Heart right ventricle (tissue), 16 donors: Measurements from ENCODE around the gene GKN1. TPM values are rescaled to one million over a fixed set of nuclear protein-coding genes. Genes with fewer than 3 reads are reported as not detected.

Experiments used
- ATAC-seq, 8 donors: fragments of 200-7000 bp; cut with Tn5 transposase; one replicate each; pipeline ENCODE4 v1.9.1; 2020; ENCODE audit warnings: mild to moderate bottlenecking in 8 of 8, moderate library complexity in 8 of 8, moderate number of reproducible peaks in 1 of 8
- DNase-seq, 2 donors: peaks; one replicate each; pipeline ENCODE4 v3.0.0-alpha.2; 2020
- H3K27ac ChIP-seq, 10 donors: fragments of 200-600 bp; sonication (generic) in 2 of 10; one replicate each; pipeline versions ENCODE4 v1.5.0 to v1.8.0; 2020 to 2022; ENCODE audit warnings: mild to moderate bottlenecking in 3 of 10
- H3K27me3 ChIP-seq, 7 donors: fragments of 200-600 bp; one replicate each; pipeline ENCODE4 v1.8.0; 2021 to 2022; ENCODE audit warnings: mild to moderate bottlenecking in 2 of 7
- H3K36me3 ChIP-seq, 9 donors: fragments of 200-600 bp; sonication (generic) in 1 of 9; one replicate each; pipeline versions ENCODE4 v1.5.0 to v1.8.0; 2020 to 2022; ENCODE audit warnings: mild to moderate bottlenecking in 2 of 9
- H3K4me1 ChIP-seq, 9 donors: fragments of 200-600 bp; sonication (generic) in 1 of 9; one replicate each; pipeline versions ENCODE4 v1.5.0 to v1.8.0; 2020 to 2022; ENCODE audit warnings: mild to moderate bottlenecking in 4 of 9
- H3K4me3 ChIP-seq, 10 donors: fragments of 200-600 bp; sonication (generic) in 2 of 10; one replicate each; pipeline versions ENCODE4 v1.5.0 to v1.8.0; 2020 to 2022; ENCODE audit warnings: mild to moderate bottlenecking in 7 of 10, moderate library complexity in 2 of 10
- H3K9me3 ChIP-seq, 11 donors: fragments of 200-600 bp in 10 of 11; sonication (generic) in 2 of 11; one replicate each; pipeline versions ENCODE4 v1.5.0 to v1.8.0; 2013 to 2022; ENCODE audit warnings: mild to moderate bottlenecking in 2 of 11, control low read depth in 1 of 11, moderate library complexity in 1 of 11
- WGBS, 2 donors: extraction: QIAGEN DNeasy Blood & Tissue Kit; methylation state at CpG; one replicate each; pipeline ENCODE4 v1.1.7; 2013; ENCODE audit warnings: inconsistent platforms in 1 of 2; 5-methylcytosine and 5-hydroxymethylcytosine counted together
- intact Hi-C, 10 donors: fragments of 100-400 bp; cut with DNase I; formaldehyde crosslinking; loops; one replicate each; pipeline versions ENCODE4 v1.11.1 to v1.14.2; 2022
- polyA plus RNA-seq, 2 donors: library from polyadenylated mRNA; stranded (reverse); fragments of 200-250 nt; gene quantifications; one replicate each; pipeline ENCODE4 v1.2.3, GENCODE V29; 2013
- total RNA-seq, 10 donors: library from RNA; stranded (reverse); fragmentation: NEBNext Ultra II Directional in 3 of 10; extraction: Animal tissue kit (Norgen Biotek cat#: 25700) in 3 of 10; gene quantifications; one replicate each; pipeline versions ENCODE4 v1.2.1 to v1.2.4, GENCODE V29; 2021 to 2023
- TF ChIP-seq, protein P1 (sequence below), 9 donors: fragments of 200-600 bp; sonication (generic) in 2 of 9; IDR thresholded peaks; one replicate each; pipeline versions ENCODE4 v1.5.0 to v1.8.0; 2021 to 2022; ENCODE audit warnings: antibody characterized with exemption in 9 of 9, mild to moderate bottlenecking in 5 of 9, moderate library complexity in 1 of 9
- donor health status: Arrhythmogenic right ventricular cardiomyopathy.
- donor health status: ischemic (EF 13 %, LVEDD 7.1; RV severe dilation, severe dysfunction).
- donor health status: healthy with polysubstance abuse.
- donor health status: DM: no; HTN: yes; CAD: no.
- donor health status: DM: no; HTN: no; CAD: no.
- donor health status: ischemic (EF 25% LVEDD 6.9; RV normal size, moderate dysfunction).
- donor health status: ischemic (EF 25% LVEDD 5.7; RV mildly dilated, moderate dysfunction).
- donor health status: healthy.
- donor health status: DM: yes; HTN: yes; CAD: no.
- donor health status: Ischemic cardiomyopathy.
- donor health status: ischemic (EF 35%, LVEDD 5.7; RV mildly dilated, moderate dysfunction).
- donor health status: nonischemic (EF 11% LVEDD 7.7; RV severe dilation, severe dysfunction).
- donor health status: DM: yes; HTN: yes; CAD: no.
- donor health status: PGD.
- donor health status: ischemic (EF 29% LVEDD 5.4; RV normal size, mild dysfunction).
- donor health status: nonischemic (EF 23%, LVEDD 6.1; RV moderate dilation, normal function).

GKN1 gene
- total and polyA plus RNA-seq, 12 donors, result 0.19 TPM; not detected in 11

DNA sequence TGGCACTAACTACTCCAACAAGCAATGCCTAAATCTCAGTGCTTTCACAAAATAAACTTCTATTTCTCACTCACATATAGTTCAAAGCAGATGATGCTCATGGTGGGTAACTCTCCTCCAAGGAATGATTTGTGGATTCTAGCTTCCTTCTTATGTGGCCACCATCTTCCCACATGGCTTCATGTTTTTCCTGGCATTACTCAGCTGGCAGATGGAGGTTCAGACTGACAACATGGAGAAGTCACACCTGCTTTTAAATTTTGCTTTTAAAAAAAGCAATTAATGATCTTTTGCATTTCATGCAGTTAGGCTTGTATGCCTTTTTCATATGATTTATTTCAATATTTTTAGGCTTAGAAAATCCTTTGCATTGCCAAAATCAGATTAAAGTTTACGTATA is 15.4 kb upstream of the GKN1 start:
- no peak overlapping the region for H3K4me3 ChIP-seq
- ATAC-seq (no peak), DNase-seq (no peak)
- peaks cover 0 to 4% (median 0%) of the 10 kb centered on the region in 11 donors for H3K9me3 ChIP-seq
- no peaks in the 10 kb centered on the region for H3K27me3 ChIP-seq
- WGBS, 2 donors, result 91 to 100% methylated on average over 1 of the region's 1 CpG
- intact Hi-C loops, result no loop called here
- no peak overlapping the region for H3K27ac ChIP-seq
- H3K4me1 ChIP-seq, result no peaks in the 10 kb centered on the region
- TF ChIP-seq, protein P1, sequence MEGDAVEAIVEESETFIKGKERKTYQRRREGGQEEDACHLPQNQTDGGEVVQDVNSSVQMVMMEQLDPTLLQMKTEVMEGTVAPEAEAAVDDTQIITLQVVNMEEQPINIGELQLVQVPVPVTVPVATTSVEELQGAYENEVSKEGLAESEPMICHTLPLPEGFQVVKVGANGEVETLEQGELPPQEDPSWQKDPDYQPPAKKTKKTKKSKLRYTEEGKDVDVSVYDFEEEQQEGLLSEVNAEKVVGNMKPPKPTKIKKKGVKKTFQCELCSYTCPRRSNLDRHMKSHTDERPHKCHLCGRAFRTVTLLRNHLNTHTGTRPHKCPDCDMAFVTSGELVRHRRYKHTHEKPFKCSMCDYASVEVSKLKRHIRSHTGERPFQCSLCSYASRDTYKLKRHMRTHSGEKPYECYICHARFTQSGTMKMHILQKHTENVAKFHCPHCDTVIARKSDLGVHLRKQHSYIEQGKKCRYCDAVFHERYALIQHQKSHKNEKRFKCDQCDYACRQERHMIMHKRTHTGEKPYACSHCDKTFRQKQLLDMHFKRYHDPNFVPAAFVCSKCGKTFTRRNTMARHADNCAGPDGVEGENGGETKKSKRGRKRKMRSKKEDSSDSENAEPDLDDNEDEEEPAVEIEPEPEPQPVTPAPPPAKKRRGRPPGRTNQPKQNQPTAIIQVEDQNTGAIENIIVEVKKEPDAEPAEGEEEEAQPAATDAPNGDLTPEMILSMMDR (IDR thresholded peaks at IDR 0.05), result no peak
- no peaks in the 10 kb centered on the region for H3K36me3 ChIP-seq

- Histone ChIP-seq H3K9me3 (no peaks in the 10 kb centered on the region), H3K4me1 (no peaks in the 10 kb centered on the region), H3K4me3 (no peak overlapping the region), H3K27ac (no peak overlapping the region), H3K36me3 (no peaks in the 10 kb centered on the region), H3K27me3 (no peaks in the 10 kb centered on the region)
- TF ChIP-seq, protein P1 (IDR thresholded peaks at IDR 0.05), result no peak
- intact Hi-C loops, result no loop called here
- ATAC-seq, result no peak
- 94 to 96% methylated on average over 4 of the region's 4 CpGs for WGBS, 2 donors
- DNase-seq, result no peak
Observed at GRCh38 chr2:68961380-68961779, 13.1 kb upstream of the GKN1 start.

GRCh38 chr2:68964282-68964681 is 10.2 kb upstream of the GKN1 start:
- no peak for DNase-seq
- no peak for ATAC-seq
- no peaks in the 10 kb centered on the region for H3K4me1 ChIP-seq

GRCh38 chr2:68968221-68968620 is 6.2 kb upstream of the GKN1 start:
- TF ChIP-seq, protein P1 (IDR thresholded peaks at IDR 0.05), result no peak
- intact Hi-C loops, result no loop called here
- Histone ChIP-seq H3K27me3 (no peaks in the 10 kb centered on the region), H3K4me1 (no peaks in the 10 kb centered on the region), H3K36me3 (no peaks in the 10 kb centered on the region), H3K9me3 (no peaks in the 10 kb centered on the region), H3K4me3 (no peak overlapping the region), H3K27ac (no peak overlapping the region)
- WGBS, 2 donors, result 67 to 83% methylated on average over 1 of the region's 1 CpG
- DNase-seq, result no peak
- no peak for ATAC-seq

More at GRCh38 chr2:68964282-68964681, 10.2 kb upstream of the GKN1 start:
- H3K36me3 ChIP-seq, result no peaks in the 10 kb centered on the region
- TF ChIP-seq, protein P1 (IDR thresholded peaks at IDR 0.05), result no peak
- no peak overlapping the region for H3K4me3 ChIP-seq
- intact Hi-C loops, result no loop called here
- no peaks in the 10 kb centered on the region for H3K27me3 ChIP-seq
- H3K9me3 ChIP-seq, result no peaks in the 10 kb centered on the region
- H3K27ac ChIP-seq, result no peak overlapping the region
